Panc1 (cell line): ENCODE results near the gene ZNF511. TPM values are rescaled to one million over a fixed set of nuclear protein-coding genes. Genes with fewer than 3 reads are reported as not detected.

Experiments
- ATAC-seq: fragments of 200-7000 bp; cut with Tn5 transposase; 2 replicates; pipeline ENCODE4 v1.9.1; 2020; ENCODE audit warnings: mild to moderate bottlenecking, moderate library complexity
- BruUV-seq: library from RNA; stranded (reverse); fragments of 400-500 nt; replicated peaks from 2 replicates; lab custom pipeline; 2021; lab: Mats Ljungman, UMichigan
- CTCF ChIA-PET: fragments of 300-600 bp; sonication (Branson Sonifier 250); formaldehyde crosslinking; loops from one replicate; lab custom pipeline; 2022; ENCODE audit warnings: antibody characterized with exemption; lab: Charles Lee
- POLR2A ChIA-PET: fragments of 300-600 bp; sonication (Branson Sonifier 250); formaldehyde crosslinking; loops from one replicate; lab custom pipeline; 2022; ENCODE audit warnings: antibody characterized with exemption; lab: Charles Lee
- DNase-seq: peaks from one replicate; pipeline ENCODE4 v3.0.0-alpha.2; 2010; ENCODE audit warnings: low read depth, low spot score
- H3K27ac ChIP-seq: 2 replicates; pipeline ENCODE4 v1.5.1; 2011; ENCODE audit warnings: mild to moderate bottlenecking, low read length, inconsistent platforms
- H3K27me3 ChIP-seq: fragments of 200-500 bp; sonication (Bioruptor generic); 2 replicates; pipeline ENCODE4 v1.6.0; 2014; ENCODE audit warnings: low read length, inconsistent platforms; ENCODE audit not compliant: control insufficient read depth, insufficient read depth
- H3K36me3 ChIP-seq: fragments of 200-500 bp; sonication (Bioruptor generic); 2 replicates; pipeline ENCODE4 v1.5.1; 2014; ENCODE audit warnings: inconsistent platforms, mild to moderate bottlenecking, low read length, moderate library complexity; ENCODE audit not compliant: control insufficient read depth, insufficient read depth
- H3K4me1 ChIP-seq: 2 replicates; pipeline ENCODE4 v1.5.1; 2011; ENCODE audit warnings: inconsistent platforms, mild to moderate bottlenecking, low read length, moderate library complexity; ENCODE audit not compliant: control insufficient read depth, insufficient read depth
- H3K4me3 ChIP-seq, 2 experiments: 2 replicates each; pipeline ENCODE4 v1.5.1; 2011 to 2012; ENCODE audit warnings: low read depth in 2 of 2, low read length in 2 of 2, mild to moderate bottlenecking in 2 of 2, inconsistent platforms in 1 of 2, moderate library complexity in 1 of 2
- H3K9me3 ChIP-seq: fragments of 200-500 bp; sonication (Bioruptor generic); 2 replicates; pipeline ENCODE4 v1.5.1; 2014; ENCODE audit warnings: low read depth, mild to moderate bottlenecking, inconsistent platforms, low read length, moderate library complexity; ENCODE audit not compliant: control insufficient read depth, insufficient read depth
- POLR2AphosphoS5 ChIP-seq: IDR thresholded peaks from 2 replicates; pipeline ENCODE4 v1.6.1; 2012; ENCODE audit warnings: mild to moderate bottlenecking, low read depth, low read length, moderate library complexity
- SIN3A ChIP-seq: IDR thresholded peaks from 2 replicates; pipeline ENCODE4 v1.6.1; 2012; ENCODE audit warnings: low read depth, mild to moderate bottlenecking, low read length, moderate library complexity, borderline replicate concordance; ENCODE audit not compliant: insufficient read depth
- TCF7L2 ChIP-seq: IDR thresholded peaks from 2 replicates; pipeline ENCODE4 v1.6.1; 2011; ENCODE audit warnings: mild to moderate bottlenecking, low read depth, low read length, inconsistent platforms
- in situ Hi-C: cut with HindIII; loops from 2 replicates; pipeline ENCODE4 v1.10.0; 2016; ENCODE audit warnings: low sequenced_read_pairs, low pct_unique_long_range_greater_than_20kb
- intact Hi-C: fragments of 100-400 bp; cut with micrococcal nuclease; formaldehyde crosslinking; loops from one replicate; pipeline ENCODE4 v1.10.0; 2022; ENCODE audit not compliant: unreplicated experiment
- total RNA-seq: library from RNA; stranded (reverse); gene quantifications from one replicate; pipeline ENCODE4 v1.2.1, GENCODE V29; 2021; ENCODE audit not compliant: unreplicated experiment
- TF ChIP-seq, protein P1 (sequence below): fragments of 450-650 bp; IDR thresholded peaks from 2 replicates; pipeline ENCODE4 v1.5.1; 2017; ENCODE audit warnings: mild to moderate bottlenecking
- TF ChIP-seq, protein P2 (sequence below), 2 experiments: IDR thresholded peaks; 2 replicates each; pipeline ENCODE4 v1.6.1; 2011 to 2012; ENCODE audit warnings: low read depth in 2 of 2, control low read depth in 1 of 2, low read length in 1 of 2, mild to moderate bottlenecking in 1 of 2, moderate library complexity in 1 of 2; ENCODE audit not compliant: insufficient read depth in 1 of 2

Gene ZNF511
- total RNA-seq, 1 experiment from 2014 or later, result 93.8 TPM

DNA sequence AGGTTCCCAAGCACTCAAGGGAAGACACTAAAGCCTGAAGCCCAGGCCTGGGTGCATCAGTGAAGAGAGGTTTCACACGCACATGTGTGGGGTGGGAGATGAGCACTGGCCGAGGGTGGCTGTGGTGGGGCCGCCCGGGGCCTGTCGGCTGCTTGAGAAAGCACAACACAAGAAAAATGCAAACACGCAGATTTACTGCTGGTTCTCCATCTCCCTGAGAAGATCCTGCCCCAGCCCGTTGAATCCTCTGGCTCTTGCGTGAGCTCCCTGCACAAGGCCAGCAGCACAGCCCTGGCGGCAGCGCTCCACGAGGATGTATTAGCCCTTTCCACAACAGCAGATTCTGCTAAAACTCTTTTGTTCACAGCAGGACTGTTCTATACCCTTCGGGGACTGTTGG is 6.2 kb downstream of the ZNF511 start:
- Histone ChIP-seq H3K9me3 (no peaks in the 10 kb centered on the region), H3K36me3 (no peaks in the 10 kb centered on the region), H3K27me3 (no peaks in the 10 kb centered on the region), H3K4me3 (no peak overlapping the region), H3K27ac (no peak overlapping the region), H3K4me1 (no peaks in the 10 kb centered on the region)
- TF ChIP-seq POLR2AphosphoS5 (no peak), TCF7L2 (no peak), SIN3A (no peak)
- TF ChIP-seq, protein P1, sequence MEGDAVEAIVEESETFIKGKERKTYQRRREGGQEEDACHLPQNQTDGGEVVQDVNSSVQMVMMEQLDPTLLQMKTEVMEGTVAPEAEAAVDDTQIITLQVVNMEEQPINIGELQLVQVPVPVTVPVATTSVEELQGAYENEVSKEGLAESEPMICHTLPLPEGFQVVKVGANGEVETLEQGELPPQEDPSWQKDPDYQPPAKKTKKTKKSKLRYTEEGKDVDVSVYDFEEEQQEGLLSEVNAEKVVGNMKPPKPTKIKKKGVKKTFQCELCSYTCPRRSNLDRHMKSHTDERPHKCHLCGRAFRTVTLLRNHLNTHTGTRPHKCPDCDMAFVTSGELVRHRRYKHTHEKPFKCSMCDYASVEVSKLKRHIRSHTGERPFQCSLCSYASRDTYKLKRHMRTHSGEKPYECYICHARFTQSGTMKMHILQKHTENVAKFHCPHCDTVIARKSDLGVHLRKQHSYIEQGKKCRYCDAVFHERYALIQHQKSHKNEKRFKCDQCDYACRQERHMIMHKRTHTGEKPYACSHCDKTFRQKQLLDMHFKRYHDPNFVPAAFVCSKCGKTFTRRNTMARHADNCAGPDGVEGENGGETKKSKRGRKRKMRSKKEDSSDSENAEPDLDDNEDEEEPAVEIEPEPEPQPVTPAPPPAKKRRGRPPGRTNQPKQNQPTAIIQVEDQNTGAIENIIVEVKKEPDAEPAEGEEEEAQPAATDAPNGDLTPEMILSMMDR, result no peak
- TF ChIP-seq, protein P2, sequence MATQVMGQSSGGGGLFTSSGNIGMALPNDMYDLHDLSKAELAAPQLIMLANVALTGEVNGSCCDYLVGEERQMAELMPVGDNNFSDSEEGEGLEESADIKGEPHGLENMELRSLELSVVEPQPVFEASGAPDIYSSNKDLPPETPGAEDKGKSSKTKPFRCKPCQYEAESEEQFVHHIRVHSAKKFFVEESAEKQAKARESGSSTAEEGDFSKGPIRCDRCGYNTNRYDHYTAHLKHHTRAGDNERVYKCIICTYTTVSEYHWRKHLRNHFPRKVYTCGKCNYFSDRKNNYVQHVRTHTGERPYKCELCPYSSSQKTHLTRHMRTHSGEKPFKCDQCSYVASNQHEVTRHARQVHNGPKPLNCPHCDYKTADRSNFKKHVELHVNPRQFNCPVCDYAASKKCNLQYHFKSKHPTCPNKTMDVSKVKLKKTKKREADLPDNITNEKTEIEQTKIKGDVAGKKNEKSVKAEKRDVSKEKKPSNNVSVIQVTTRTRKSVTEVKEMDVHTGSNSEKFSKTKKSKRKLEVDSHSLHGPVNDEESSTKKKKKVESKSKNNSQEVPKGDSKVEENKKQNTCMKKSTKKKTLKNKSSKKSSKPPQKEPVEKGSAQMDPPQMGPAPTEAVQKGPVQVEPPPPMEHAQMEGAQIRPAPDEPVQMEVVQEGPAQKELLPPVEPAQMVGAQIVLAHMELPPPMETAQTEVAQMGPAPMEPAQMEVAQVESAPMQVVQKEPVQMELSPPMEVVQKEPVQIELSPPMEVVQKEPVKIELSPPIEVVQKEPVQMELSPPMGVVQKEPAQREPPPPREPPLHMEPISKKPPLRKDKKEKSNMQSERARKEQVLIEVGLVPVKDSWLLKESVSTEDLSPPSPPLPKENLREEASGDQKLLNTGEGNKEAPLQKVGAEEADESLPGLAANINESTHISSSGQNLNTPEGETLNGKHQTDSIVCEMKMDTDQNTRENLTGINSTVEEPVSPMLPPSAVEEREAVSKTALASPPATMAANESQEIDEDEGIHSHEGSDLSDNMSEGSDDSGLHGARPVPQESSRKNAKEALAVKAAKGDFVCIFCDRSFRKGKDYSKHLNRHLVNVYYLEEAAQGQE (IDR thresholded peaks at IDR 0.05; ENCODE audit: insufficient read depth in 1 of 2, low read depth in 2 of 2, low read length in 1 of 2), result no peak
- no TSS peak for BruUV-seq
- DNase-seq (no peak), ATAC-seq (no peak)
- intact Hi-C loops, result no loop called here
- POLR2A ChIA-PET, result no interaction called here
- CTCF ChIA-PET, result no interaction called here
- in situ Hi-C loops, result no loop called here

DNA sequence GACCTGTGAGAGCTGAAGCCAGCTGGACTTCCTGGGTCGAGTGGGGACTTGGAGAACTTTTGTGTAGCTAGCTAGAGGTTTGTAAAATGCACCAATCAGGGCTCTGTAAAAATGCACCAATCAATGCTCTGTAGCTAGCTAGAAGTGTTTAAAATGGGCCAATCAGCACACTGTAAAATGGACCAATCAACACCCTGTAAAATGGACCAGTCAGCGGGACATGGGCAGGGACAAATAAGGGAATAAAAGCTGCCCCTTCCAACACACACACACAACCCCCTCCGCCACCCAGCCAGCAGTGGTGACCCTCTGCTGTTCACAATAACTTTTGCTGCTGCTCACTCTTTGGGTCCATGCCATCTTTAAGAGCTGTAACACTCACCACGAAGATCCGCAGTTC is 7.1 kb downstream of the ZNF511 start:
- BruUV-seq, result no TSS peak
- H3K4me1 ChIP-seq, result no peaks in the 10 kb centered on the region
- no peak overlapping the region for H3K27ac ChIP-seq
- no peaks in the 10 kb centered on the region for H3K9me3 ChIP-seq
- CTCF ChIA-PET, result interaction anchor here (0.6 kb wide), 1 partner anchor 21 kb away, joined by 5 read pairs; the partner anchor contains the start of gene CALY
- DNase-seq (no peak), ATAC-seq (no peak)
- H3K36me3 ChIP-seq, result no peaks in the 10 kb centered on the region
- TF ChIP-seq SIN3A (no peak), TCF7L2 (no peak), POLR2AphosphoS5 (no peak)
- TF ChIP-seq, protein P2 (IDR thresholded peaks at IDR 0.05; ENCODE audit: insufficient read depth in 1 of 2, low read depth in 2 of 2, low read length in 1 of 2), result no peak
- TF ChIP-seq, protein P1, result no peak
- no peak overlapping the region for H3K4me3 ChIP-seq
- intact Hi-C loops (no loop called here), in situ Hi-C loops (no loop called here)
- POLR2A ChIA-PET, result no interaction called here
- no peaks in the 10 kb centered on the region for H3K27me3 ChIP-seq
